Choroid plexus epithelial cell (primary cell): ENCODE data around the gene SCNN1A.
A peak's percentile ranks its signal among the peaks of the same experiment; 100 is the strongest.
"Not testable (repeated sequence)": the region's sequence is repeated elsewhere in the genome, so short reads cannot be mapped to it uniquely, and the experiment has no call there.

Experiments used
- DNase-seq: peaks from one replicate; pipeline ENCODE4 v3.0.0-alpha.2; 2010; ENCODE audit warnings: low read depth
- H3K4me3 ChIP-seq: 2 replicates; pipeline ENCODE4 v1.5.1; 2011; ENCODE audit warnings: low read depth, mild to moderate bottlenecking, control low read depth, low read length, moderate library complexity
- CTCF ChIP-seq: conservative IDR thresholded peaks from 2 replicates; pipeline ENCODE4 v1.5.1; 2011; ENCODE audit warnings: low read depth, mild to moderate bottlenecking, control low read depth, inconsistent platforms, low read length, moderate library complexity

The SCNN1A gene

GRCh38 chr12:6345319-6346091, 29.9 kb downstream of the SCNN1A start:
- TF ChIP-seq CTCF = no peak
- DNase-seq = peak; percentile 95
- no peak overlapping the region for H3K4me3 ChIP-seq

- DNase-seq, H3K4me3 ChIP-seq: not testable (repeated sequence)
Observed at GRCh38 chr12:6344101-6344660, 31.2 kb downstream of the SCNN1A start.

- no peak overlapping the region for H3K4me3 ChIP-seq
- no peak for DNase-seq
- TF ChIP-seq CTCF = no peak
Observed at GRCh38 chr12:6343518-6343917, 31.8 kb downstream of the SCNN1A start.

- no peak for TF ChIP-seq CTCF
- H3K4me3 ChIP-seq = peak overlapping the region; percentile 99
- no peak for DNase-seq
Observed at GRCh38 chr12:6342140-6342889, 33.0 kb downstream of the SCNN1A start.

GRCh38 chr12:6341417-6342139, 33.8 kb downstream of the SCNN1A start, which contains the start of gene TNFRSF1A:
TSS of gene TNFRSF1A (minus strand) at chr12:6342076. CDS start at chr12:6341814, 262 bp downstream.
- no peak for TF ChIP-seq CTCF
- DNase-seq = peak; percentile 91
- peak within 1 kb of the TSS; percentile 99 for H3K4me3 ChIP-seq

GRCh38 chr12:6340745-6341416, 34.5 kb downstream of the SCNN1A start:
- TF ChIP-seq CTCF = no peak
- DNase-seq = no peak
- peak overlapping the region; percentile 99 for H3K4me3 ChIP-seq
